ENCODE data around the gene CRHR1. TPM values are rescaled to one million over a fixed set of nuclear protein-coding genes. Genes with fewer than 3 reads are reported as not detected.
"Not testable (repeated sequence)": the region's sequence is repeated elsewhere in the genome, so short reads cannot be mapped to it uniquely, and the experiment has no call there.

Gene CRHR1
- total RNA-seq, 3 donors from 2014 or later (not counting 1 experiment from before 2014, with no cell fraction given), result not detected

DNA sequence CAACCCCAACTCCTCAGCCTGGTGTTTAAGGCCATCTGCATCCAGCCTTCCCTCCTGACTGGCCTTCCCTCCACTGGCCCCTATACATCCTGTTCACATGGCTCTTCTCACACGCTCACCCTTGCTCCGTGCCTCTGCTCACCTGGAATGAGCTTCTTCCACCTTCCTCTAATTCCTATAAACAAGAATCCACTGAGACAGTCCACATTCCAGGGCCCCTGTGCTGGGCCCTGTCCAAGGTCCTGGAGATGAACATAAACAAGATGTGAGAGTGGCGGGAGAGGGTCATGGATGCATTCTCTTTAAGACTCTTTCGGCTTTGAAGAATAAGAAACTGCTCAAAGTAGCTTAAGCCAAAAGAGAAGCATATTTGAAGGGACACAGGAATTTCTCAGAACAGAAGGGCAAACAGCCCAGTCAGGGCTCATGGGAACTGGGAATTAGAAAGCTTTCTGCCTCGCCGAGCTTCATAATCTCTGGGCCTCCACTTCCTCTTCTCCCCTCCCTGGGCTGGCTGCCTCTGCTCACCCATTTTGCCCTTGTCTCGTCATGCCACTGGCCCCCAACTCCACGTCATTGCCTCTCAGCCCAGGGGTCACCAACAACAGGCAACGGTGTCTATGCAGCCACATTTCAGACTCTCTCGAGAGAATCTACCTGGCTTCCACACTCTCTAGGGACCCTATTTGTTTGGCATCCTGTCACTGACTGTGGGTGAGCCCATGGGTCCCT, 74.0 kb downstream of the CRHR1 start:
- Mint-ChIP-seq H3K27ac (no peak overlapping the region), H3K4me1 (no peaks in the 10 kb centered on the region), H3K9me3 (no peaks in the 10 kb centered on the region), H3K4me3 (no peak overlapping the region), H3K36me3 (no peaks in the 10 kb centered on the region), H3K27me3 (ENCODE audit: low read depth in 2 of 2) (peaks cover 30 to 70% of the 10 kb centered on the region in 2 donors)
- ATAC-seq (no peak), DNase-seq (no peak)
- no peak overlapping the region for H3K4me3 ChIP-seq (ENCODE audit: low read length)
- H3K36me3 ChIP-seq (ENCODE audit: control insufficient read depth, insufficient read depth, low read length), result no peaks in the 10 kb centered on the region
- H3K9me3 ChIP-seq (ENCODE audit: control insufficient read depth, insufficient read depth, low read length), result no peaks in the 10 kb centered on the region
- no peaks in the 10 kb centered on the region for H3K27me3 ChIP-seq (ENCODE audit: control insufficient read depth, insufficient read depth, low read length)
- TF ChIP-seq, protein P1, sequence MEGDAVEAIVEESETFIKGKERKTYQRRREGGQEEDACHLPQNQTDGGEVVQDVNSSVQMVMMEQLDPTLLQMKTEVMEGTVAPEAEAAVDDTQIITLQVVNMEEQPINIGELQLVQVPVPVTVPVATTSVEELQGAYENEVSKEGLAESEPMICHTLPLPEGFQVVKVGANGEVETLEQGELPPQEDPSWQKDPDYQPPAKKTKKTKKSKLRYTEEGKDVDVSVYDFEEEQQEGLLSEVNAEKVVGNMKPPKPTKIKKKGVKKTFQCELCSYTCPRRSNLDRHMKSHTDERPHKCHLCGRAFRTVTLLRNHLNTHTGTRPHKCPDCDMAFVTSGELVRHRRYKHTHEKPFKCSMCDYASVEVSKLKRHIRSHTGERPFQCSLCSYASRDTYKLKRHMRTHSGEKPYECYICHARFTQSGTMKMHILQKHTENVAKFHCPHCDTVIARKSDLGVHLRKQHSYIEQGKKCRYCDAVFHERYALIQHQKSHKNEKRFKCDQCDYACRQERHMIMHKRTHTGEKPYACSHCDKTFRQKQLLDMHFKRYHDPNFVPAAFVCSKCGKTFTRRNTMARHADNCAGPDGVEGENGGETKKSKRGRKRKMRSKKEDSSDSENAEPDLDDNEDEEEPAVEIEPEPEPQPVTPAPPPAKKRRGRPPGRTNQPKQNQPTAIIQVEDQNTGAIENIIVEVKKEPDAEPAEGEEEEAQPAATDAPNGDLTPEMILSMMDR (IDR thresholded peaks at IDR 0.05), result no peak
- intact Hi-C loops (cut with micrococcal nuclease), result no loop called here
- no peaks in the 10 kb centered on the region for H3K4me1 ChIP-seq (ENCODE audit: control insufficient read depth, insufficient read depth, low read length)
- no peak overlapping the region for H3K27ac ChIP-seq (ENCODE audit: low read length)
- 53% methylated on average over 10 of the region's 10 CpGs for WGBS (ENCODE audit: insufficient coverage)

DNA sequence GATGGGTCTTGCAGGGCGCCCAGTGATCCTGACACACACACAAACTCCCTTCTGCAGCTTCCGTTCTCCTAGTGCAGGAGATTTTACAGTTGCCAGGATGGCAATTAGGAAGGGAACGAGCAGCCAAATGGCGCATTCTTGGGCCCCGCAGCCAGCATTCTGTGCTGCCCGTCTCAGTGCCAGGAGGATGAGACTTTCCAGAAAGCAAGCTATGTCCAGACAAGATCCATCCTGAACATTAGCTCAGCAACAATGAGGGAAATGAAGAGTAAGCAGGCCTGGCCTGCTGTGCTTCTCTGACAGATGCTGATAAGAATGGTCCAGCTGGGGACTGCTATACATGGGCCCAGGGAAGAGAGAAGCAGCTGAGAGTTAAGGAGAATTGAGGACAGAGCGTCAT, 77.0 kb downstream of the CRHR1 start:
- Mint-ChIP-seq H3K27ac (no peak overlapping the region), H3K9me3 (no peaks in the 10 kb centered on the region), H3K27me3 (ENCODE audit: low read depth in 2 of 2) (peaks cover 34 to 78% of the 10 kb centered on the region in 2 donors), H3K4me1 (no peaks in the 10 kb centered on the region), H3K4me3 (no peak overlapping the region), H3K36me3 (no peaks in the 10 kb centered on the region)
- intact Hi-C loops (cut with micrococcal nuclease), result no loop called here
- 90% methylated on average over 7 of the region's 7 CpGs for WGBS (ENCODE audit: insufficient coverage)
- no peak overlapping the region for H3K4me3 ChIP-seq (ENCODE audit: low read length)
- H3K36me3 ChIP-seq (ENCODE audit: control insufficient read depth, insufficient read depth, low read length), result no peaks in the 10 kb centered on the region
- H3K27me3 ChIP-seq (ENCODE audit: control insufficient read depth, insufficient read depth, low read length), result no peaks in the 10 kb centered on the region
- H3K9me3 ChIP-seq (ENCODE audit: control insufficient read depth, insufficient read depth, low read length), result no peaks in the 10 kb centered on the region
- H3K4me1 ChIP-seq (ENCODE audit: control insufficient read depth, insufficient read depth, low read length), result no peaks in the 10 kb centered on the region
- H3K27ac ChIP-seq (ENCODE audit: low read length), result no peak overlapping the region
- DNase-seq (no peak), ATAC-seq (no peak)
- TF ChIP-seq, protein P1 (IDR thresholded peaks at IDR 0.05), result no peak

DNA sequence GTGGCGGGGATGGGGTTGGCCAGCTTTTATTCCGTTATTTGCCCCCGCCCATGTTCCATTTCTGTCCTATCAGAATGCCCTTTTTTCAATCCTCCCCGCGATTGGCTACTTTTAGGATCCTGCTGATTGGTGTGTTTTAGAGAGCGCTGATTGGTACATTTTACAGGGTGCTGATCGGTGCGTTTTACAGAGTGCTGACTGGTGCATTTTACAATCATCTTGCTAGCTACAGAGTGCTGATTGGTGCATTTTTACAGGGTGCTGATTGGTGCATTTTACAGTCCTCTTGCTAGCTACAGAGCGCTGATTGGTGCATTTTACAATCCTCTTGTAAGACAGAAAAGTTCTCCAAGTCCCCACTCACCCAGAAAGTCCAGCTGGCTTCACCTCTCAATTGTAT, 78.0 kb downstream of the CRHR1 start:
- ATAC-seq; H3K4me3 Mint-ChIP-seq; DNase-seq; H3K4me3 ChIP-seq (ENCODE audit: low read length); H3K9me3 Mint-ChIP-seq; H3K27ac Mint-ChIP-seq; H3K36me3 Mint-ChIP-seq; intact Hi-C loops (cut with micrococcal nuclease); H3K27me3 ChIP-seq (ENCODE audit: control insufficient read depth, insufficient read depth, low read length); H3K4me1 ChIP-seq (ENCODE audit: control insufficient read depth, insufficient read depth, low read length); H3K4me1 Mint-ChIP-seq; H3K27ac ChIP-seq (ENCODE audit: low read length); H3K36me3 ChIP-seq (ENCODE audit: control insufficient read depth, insufficient read depth, low read length); H3K9me3 ChIP-seq (ENCODE audit: control insufficient read depth, insufficient read depth, low read length): not testable (repeated sequence)
- H3K27me3 Mint-ChIP-seq (ENCODE audit: low read depth in 2 of 2), result peaks cover 34 to 80% of the 10 kb centered on the region in 2 donors
- WGBS (ENCODE audit: insufficient coverage), result 77% methylated on average over 6 of the region's 9 CpGs

DNA sequence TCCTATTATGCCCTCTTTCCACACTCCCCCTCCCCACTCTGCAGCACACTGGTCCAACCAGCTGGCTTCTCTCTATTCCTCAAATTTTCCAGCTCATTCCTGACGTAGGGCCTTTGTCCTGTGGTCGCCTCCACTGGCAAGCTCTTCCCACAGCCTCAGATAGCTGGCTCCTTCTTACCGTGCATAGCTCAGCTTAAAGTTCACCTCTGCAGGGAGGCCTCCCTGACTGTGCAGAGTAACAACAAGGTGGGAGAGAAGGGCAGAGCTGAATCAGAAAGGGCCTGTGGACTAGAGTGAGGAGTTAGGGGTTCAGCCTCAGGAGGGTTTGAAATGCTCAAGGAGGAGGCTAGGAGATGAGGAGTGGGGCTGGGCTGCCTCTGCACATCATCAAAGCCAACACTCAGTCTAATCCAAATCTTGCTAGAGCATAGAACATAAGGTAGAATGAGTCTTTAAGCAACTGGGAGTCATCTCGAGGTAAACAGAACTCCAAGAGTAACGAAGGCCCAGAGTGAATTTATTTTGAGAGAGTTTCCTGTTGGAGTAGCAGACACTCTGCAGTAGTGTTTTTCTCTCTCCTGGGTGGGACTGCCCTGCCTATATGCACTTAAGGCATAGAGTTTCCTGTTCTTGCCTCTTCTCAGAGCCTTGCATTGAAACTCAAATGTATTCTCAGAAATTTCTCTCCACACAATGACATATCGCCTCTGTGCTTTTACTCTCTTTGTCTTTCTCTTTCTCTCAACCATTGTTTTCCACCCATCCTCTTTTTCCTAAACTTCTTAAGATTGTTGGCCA, 79.9 kb downstream of the CRHR1 start:
- no peaks in the 10 kb centered on the region for H3K36me3 ChIP-seq (ENCODE audit: control insufficient read depth, insufficient read depth, low read length)
- WGBS (ENCODE audit: insufficient coverage), result 72% methylated on average over 6 of the region's 6 CpGs
- H3K4me1 ChIP-seq (ENCODE audit: control insufficient read depth, insufficient read depth, low read length), result no peaks in the 10 kb centered on the region
- no peaks in the 10 kb centered on the region for H3K4me1 Mint-ChIP-seq
- ATAC-seq (no peak), DNase-seq (no peak)
- H3K36me3 Mint-ChIP-seq, result no peaks in the 10 kb centered on the region
- no peaks in the 10 kb centered on the region for H3K27me3 ChIP-seq (ENCODE audit: control insufficient read depth, insufficient read depth, low read length)
- TF ChIP-seq, protein P1 (IDR thresholded peaks at IDR 0.05), result no peak
- no peak overlapping the region for H3K4me3 Mint-ChIP-seq
- H3K4me3 ChIP-seq (ENCODE audit: low read length), result no peak overlapping the region
- no peaks in the 10 kb centered on the region for H3K9me3 Mint-ChIP-seq
- H3K27ac Mint-ChIP-seq, result no peak overlapping the region
- H3K27ac ChIP-seq (ENCODE audit: low read length), result no peak overlapping the region
- intact Hi-C loops (cut with micrococcal nuclease), result no loop called here
- peaks cover 27 to 71% of the 10 kb centered on the region in 2 donors for H3K27me3 Mint-ChIP-seq (ENCODE audit: low read depth in 2 of 2)
- no peaks in the 10 kb centered on the region for H3K9me3 ChIP-seq (ENCODE audit: control insufficient read depth, insufficient read depth, low read length)
